GM12878 (cell line): Measurements from ENCODE around the gene FABP6. TPM values are rescaled to one million over a fixed set of nuclear protein-coding genes. Genes with fewer than 3 reads are reported as not detected.

Experiments
- BCLAF1 ChIP-seq: fragments of 450-650 bp; IDR thresholded peaks from 2 replicates; pipeline ENCODE4 v1.6.1; 2017; ENCODE audit warnings: antibody characterized with exemption, mild to moderate bottlenecking, moderate library complexity
- CBFB ChIP-seq: IDR thresholded peaks from 2 replicates; pipeline ENCODE4 v1.6.1; 2016; ENCODE audit warnings: antibody characterized with exemption, low read depth
- MTA3 ChIP-seq: IDR thresholded peaks from 2 replicates; pipeline ENCODE4 v1.6.1; 2012; ENCODE audit warnings: low read length, inconsistent platforms, borderline replicate concordance
- NR2C1 ChIP-seq: fragments of 450-650 bp; IDR thresholded peaks from 2 replicates; pipeline ENCODE4 v1.6.1; 2017; ENCODE audit warnings: antibody characterized with exemption, mild to moderate bottlenecking, moderate library complexity
- SIX5 ChIP-seq: IDR thresholded peaks from 2 replicates; pipeline ENCODE4 v1.6.1; 2011; ENCODE audit warnings: mild to moderate bottlenecking, low read depth, low read length, moderate library complexity; ENCODE audit not compliant: severe bottlenecking
- SREBF1 ChIP-seq: IDR thresholded peaks from 2 replicates; pipeline ENCODE4 v1.6.1; 2012; ENCODE audit warnings: mild to moderate bottlenecking, low read length
- YY1 ChIP-seq: IDR thresholded peaks from 2 replicates; pipeline ENCODE4 v1.6.1; 2011; ENCODE audit warnings: low read depth, mild to moderate bottlenecking, low read length
- polyA plus RNA-seq, 11 experiments: library from polyadenylated mRNA; depleted of rRNA in 4 of 11; unstranded in 6 of 11; stranded (reverse) in 5 of 11; fragments of >200 nt; fragmentation: Nextera tagmentation in 4 of 11; fragmentation: Illumina TruSeq in 1 of 11; extraction: Ambion mirVana in 4 of 11; extraction: Trizol in 1 of 11; gene quantifications; 1 replicate in 1 of 11; 2 replicates in 10 of 11; pipeline versions ENCODE4 v1.2.1 to v1.2.3, GENCODE V29; 2011 to 2016; ENCODE audit warnings: inconsistent platforms in 2 of 11, missing spikeins in 2 of 11, low read depth in 1 of 11
- total RNA-seq, 4 experiments: library from RNA; depleted of rRNA in 3 of 4; stranded (reverse); fragments of >200 nt in 3 of 4; fragmentation: Illumina TruSeq in 1 of 4; extraction: Trizol in 1 of 4; gene quantifications; 2 replicates each; pipeline versions ENCODE4 v1.2.1 to v1.2.3, GENCODE V29; 2013 to 2021
- TF ChIP-seq, protein P1 (sequence below): fragments of 450-650 bp; IDR thresholded peaks from 2 replicates; pipeline ENCODE4 v1.6.1; 2016; ENCODE audit warnings: mild to moderate bottlenecking, moderate library complexity, borderline replicate concordance
- TF ChIP-seq, protein P2 (sequence below): IDR thresholded peaks from 2 replicates; pipeline ENCODE4 v1.6.1; 2012; ENCODE audit warnings: mild to moderate bottlenecking, low read depth, low read length

Gene FABP6
- total and polyA plus RNA-seq, 10 of the 15 experiments (the other 5 are each of a cell fraction or from before 2014, with no cell fraction given) = 0.66 to 8.1 (median 2.4) TPM

GRCh38 chr5:160272264-160272663 lies 43.0 kb downstream of the FABP6 start (continued):
- TF ChIP-seq YY1 (no peak), MTA3 (no peak), CBFB (no peak), BCLAF1 (no peak), SREBF1 (no peak), NR2C1 (no peak), SIX5 (no peak)
- TF ChIP-seq, protein P1, sequence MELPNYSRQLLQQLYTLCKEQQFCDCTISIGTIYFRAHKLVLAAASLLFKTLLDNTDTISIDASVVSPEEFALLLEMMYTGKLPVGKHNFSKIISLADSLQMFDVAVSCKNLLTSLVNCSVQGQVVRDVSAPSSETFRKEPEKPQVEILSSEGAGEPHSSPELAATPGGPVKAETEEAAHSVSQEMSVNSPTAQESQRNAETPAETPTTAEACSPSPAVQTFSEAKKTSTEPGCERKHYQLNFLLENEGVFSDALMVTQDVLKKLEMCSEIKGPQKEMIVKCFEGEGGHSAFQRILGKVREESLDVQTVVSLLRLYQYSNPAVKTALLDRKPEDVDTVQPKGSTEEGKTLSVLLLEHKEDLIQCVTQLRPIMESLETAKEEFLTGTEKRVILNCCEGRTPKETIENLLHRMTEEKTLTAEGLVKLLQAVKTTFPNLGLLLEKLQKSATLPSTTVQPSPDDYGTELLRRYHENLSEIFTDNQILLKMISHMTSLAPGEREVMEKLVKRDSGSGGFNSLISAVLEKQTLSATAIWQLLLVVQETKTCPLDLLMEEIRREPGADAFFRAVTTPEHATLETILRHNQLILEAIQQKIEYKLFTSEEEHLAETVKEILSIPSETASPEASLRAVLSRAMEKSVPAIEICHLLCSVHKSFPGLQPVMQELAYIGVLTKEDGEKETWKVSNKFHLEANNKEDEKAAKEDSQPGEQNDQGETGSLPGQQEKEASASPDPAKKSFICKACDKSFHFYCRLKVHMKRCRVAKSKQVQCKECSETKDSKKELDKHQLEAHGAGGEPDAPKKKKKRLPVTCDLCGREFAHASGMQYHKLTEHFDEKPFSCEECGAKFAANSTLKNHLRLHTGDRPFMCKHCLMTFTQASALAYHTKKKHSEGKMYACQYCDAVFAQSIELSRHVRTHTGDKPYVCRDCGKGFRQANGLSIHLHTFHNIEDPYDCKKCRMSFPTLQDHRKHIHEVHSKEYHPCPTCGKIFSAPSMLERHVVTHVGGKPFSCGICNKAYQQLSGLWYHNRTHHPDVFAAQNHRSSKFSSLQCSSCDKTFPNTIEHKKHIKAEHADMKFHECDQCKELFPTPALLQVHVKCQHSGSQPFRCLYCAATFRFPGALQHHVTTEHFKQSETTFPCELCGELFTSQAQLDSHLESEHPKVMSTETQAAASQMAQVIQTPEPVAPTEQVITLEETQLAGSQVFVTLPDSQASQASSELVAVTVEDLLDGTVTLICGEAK = no peak
- TF ChIP-seq, protein P2, sequence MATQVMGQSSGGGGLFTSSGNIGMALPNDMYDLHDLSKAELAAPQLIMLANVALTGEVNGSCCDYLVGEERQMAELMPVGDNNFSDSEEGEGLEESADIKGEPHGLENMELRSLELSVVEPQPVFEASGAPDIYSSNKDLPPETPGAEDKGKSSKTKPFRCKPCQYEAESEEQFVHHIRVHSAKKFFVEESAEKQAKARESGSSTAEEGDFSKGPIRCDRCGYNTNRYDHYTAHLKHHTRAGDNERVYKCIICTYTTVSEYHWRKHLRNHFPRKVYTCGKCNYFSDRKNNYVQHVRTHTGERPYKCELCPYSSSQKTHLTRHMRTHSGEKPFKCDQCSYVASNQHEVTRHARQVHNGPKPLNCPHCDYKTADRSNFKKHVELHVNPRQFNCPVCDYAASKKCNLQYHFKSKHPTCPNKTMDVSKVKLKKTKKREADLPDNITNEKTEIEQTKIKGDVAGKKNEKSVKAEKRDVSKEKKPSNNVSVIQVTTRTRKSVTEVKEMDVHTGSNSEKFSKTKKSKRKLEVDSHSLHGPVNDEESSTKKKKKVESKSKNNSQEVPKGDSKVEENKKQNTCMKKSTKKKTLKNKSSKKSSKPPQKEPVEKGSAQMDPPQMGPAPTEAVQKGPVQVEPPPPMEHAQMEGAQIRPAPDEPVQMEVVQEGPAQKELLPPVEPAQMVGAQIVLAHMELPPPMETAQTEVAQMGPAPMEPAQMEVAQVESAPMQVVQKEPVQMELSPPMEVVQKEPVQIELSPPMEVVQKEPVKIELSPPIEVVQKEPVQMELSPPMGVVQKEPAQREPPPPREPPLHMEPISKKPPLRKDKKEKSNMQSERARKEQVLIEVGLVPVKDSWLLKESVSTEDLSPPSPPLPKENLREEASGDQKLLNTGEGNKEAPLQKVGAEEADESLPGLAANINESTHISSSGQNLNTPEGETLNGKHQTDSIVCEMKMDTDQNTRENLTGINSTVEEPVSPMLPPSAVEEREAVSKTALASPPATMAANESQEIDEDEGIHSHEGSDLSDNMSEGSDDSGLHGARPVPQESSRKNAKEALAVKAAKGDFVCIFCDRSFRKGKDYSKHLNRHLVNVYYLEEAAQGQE = no peak
